GM21447 (cell line): Measurements from ENCODE around the gene SLC16A11.
"Not testable (repeated sequence)": the region's sequence is repeated elsewhere in the genome, so short reads cannot be mapped to it uniquely, and the experiment has no call there.

ENCODE experiments used
- ATAC-seq: cut with Tn5 transposase; IDR thresholded peaks from one replicate; pipeline ENCODE4 v1.9.1; 2021; ENCODE audit not compliant: unreplicated experiment

Gene SLC16A11

GRCh38 chr17:7060165-7060891 lies 16.4 kb upstream of the SLC16A11 start:
- ATAC-seq, result no peak

- no peak for ATAC-seq
These were observed 15.0 kb upstream of the SLC16A11 start for GRCh38 chr17:7058831-7059447.

- no peak for ATAC-seq
These were observed 12.5 kb upstream of the SLC16A11 start for GRCh38 chr17:7056386-7056785.

GRCh38 chr17:7050583-7050982 lies 6.7 kb upstream of the SLC16A11 start:
- ATAC-seq, result not testable (repeated sequence)

- no peak for ATAC-seq
These were observed 5.1 kb upstream of the SLC16A11 start for GRCh38 chr17:7048968-7049367.

GRCh38 chr17:7047566-7047965 lies 3.7 kb upstream of the SLC16A11 start:
- ATAC-seq, result no peak

GRCh38 chr17:7046725-7047397 lies 3.0 kb upstream of the SLC16A11 start:
- not testable (repeated sequence) for ATAC-seq

- ATAC-seq, result no peak
These were observed 2.3 kb upstream of the SLC16A11 start for GRCh38 chr17:7046127-7046724.

- ATAC-seq, result no peak
These were observed 1.7 kb upstream of the SLC16A11 start for GRCh38 chr17:7045492-7046126.

GRCh38 chr17:7043182-7043496 lies 753 bp downstream of the SLC16A11 start:
- no peak for ATAC-seq

- ATAC-seq, result no peak
These were observed 1.3 kb downstream of the SLC16A11 start for GRCh38 chr17:7042501-7043181.

GRCh38 chr17:7041607-7042500 lies 2.0 kb downstream of the SLC16A11 start:
- ATAC-seq, result no peak

- ATAC-seq, result no peak
These were observed 4.1 kb downstream of the SLC16A11 start for GRCh38 chr17:7039832-7040231.

GRCh38 chr17:7038025-7038862 lies 5.6 kb downstream of the SLC16A11 start:
- ATAC-seq, result no peak

GRCh38 chr17:7035591-7036368 lies 8.1 kb downstream of the SLC16A11 start, which contains the start of gene SLC16A13:
Gene SLC16A13, plus strand, starts transcription at chr17:7036015. Its CDS starts 368 bp downstream, at chr17:7036383.
- peak; percentile 87 for ATAC-seq

GRCh38 chr17:7034955-7035590 lies 8.8 kb downstream of the SLC16A11 start:
- ATAC-seq, result peak; percentile 15

GRCh38 chr17:7029659-7030058 lies 14.2 kb downstream of the SLC16A11 start:
- no peak for ATAC-seq

GRCh38 chr17:7029096-7029495 lies 14.8 kb downstream of the SLC16A11 start:
- no peak for ATAC-seq
